ENCODE measurements around the gene CIDEB. TPM values are rescaled to one million over a fixed set of nuclear protein-coding genes. Genes with fewer than 3 reads are reported as not detected.

Gene CIDEB
- total and polyA plus RNA-seq, 2 of the 13 experiments (the other 11 are each of a cell fraction or from before 2014, with no cell fraction given): 35.8 to 110 TPM

GRCh38 chr14:24307575-24308341 is at the start of gene CIDEB (continued):
- TF ChIP-seq ZFP37 (CRISPR knock-in tag; IDR thresholded peaks at IDR 0.05; ENCODE audit: borderline replicate concordance): peak; percentile 54; the same call in 1 of the 2 replicates
- peak; percentile 57; the same call in 1 of the 2 replicates for TF ChIP-seq ZNF775 (CRISPR knock-in tag; IDR thresholded peaks at IDR 0.05; ENCODE audit: borderline replicate concordance)
- no peak for TF ChIP-seq BRCA1 (CRISPR knock-in tag; IDR thresholded peaks at IDR 0.05)
- TF ChIP-seq, protein P1, sequence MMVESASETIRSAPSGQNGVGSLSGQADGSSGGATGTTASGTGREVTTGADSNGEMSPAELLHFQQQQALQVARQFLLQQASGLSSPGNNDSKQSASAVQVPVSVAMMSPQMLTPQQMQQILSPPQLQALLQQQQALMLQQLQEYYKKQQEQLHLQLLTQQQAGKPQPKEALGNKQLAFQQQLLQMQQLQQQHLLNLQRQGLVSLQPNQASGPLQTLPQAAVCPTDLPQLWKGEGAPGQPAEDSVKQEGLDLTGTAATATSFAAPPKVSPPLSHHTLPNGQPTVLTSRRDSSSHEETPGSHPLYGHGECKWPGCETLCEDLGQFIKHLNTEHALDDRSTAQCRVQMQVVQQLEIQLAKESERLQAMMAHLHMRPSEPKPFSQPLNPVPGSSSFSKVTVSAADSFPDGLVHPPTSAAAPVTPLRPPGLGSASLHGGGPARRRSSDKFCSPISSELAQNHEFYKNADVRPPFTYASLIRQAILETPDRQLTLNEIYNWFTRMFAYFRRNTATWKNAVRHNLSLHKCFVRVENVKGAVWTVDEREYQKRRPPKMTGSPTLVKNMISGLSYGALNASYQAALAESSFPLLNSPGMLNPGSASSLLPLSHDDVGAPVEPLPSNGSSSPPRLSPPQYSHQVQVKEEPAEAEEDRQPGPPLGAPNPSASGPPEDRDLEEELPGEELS (CRISPR knock-in tag; IDR thresholded peaks at IDR 0.05): peak; percentile 75
- TF ChIP-seq YY1 (IDR thresholded peaks at IDR 0.05; ENCODE audit: insufficient read depth, insufficient replicate concordance, low read depth, low read length): peak; percentile 14
- no peak; the same call in 1 of the 2 replicates for TF ChIP-seq ZNF660 (CRISPR knock-in tag; IDR thresholded peaks at IDR 0.05; ENCODE audit: borderline replicate concordance, low read depth)
- TF ChIP-seq BATF2 (CRISPR knock-in tag; IDR thresholded peaks at IDR 0.05): no peak
- no peak for TF ChIP-seq BCLAF1 (IDR thresholded peaks at IDR 0.05)
- peak; percentile 94 for TF ChIP-seq ZNF451 (CRISPR knock-in tag; IDR thresholded peaks at IDR 0.05)
- peak; percentile 25; the same call in 1 of the 2 replicates for TF ChIP-seq ZBTB8A (CRISPR knock-in tag; IDR thresholded peaks at IDR 0.05; ENCODE audit: borderline replicate concordance, low read depth)
- TF ChIP-seq KLF11 (CRISPR knock-in tag; IDR thresholded peaks at IDR 0.05): peak; percentile 70; the same call in 1 of the 2 replicates
- TF ChIP-seq BHLHE40 (IDR thresholded peaks at IDR 0.05; ENCODE audit: low read length): peak; percentile 56; the same call in 1 of the 2 replicates
- peak; percentile 76; the same call in 1 of the 2 replicates for TF ChIP-seq SMAD1 (CRISPR knock-in tag; IDR thresholded peaks at IDR 0.05; ENCODE audit: borderline replicate concordance, low read depth)
- TF ChIP-seq, protein P2, sequence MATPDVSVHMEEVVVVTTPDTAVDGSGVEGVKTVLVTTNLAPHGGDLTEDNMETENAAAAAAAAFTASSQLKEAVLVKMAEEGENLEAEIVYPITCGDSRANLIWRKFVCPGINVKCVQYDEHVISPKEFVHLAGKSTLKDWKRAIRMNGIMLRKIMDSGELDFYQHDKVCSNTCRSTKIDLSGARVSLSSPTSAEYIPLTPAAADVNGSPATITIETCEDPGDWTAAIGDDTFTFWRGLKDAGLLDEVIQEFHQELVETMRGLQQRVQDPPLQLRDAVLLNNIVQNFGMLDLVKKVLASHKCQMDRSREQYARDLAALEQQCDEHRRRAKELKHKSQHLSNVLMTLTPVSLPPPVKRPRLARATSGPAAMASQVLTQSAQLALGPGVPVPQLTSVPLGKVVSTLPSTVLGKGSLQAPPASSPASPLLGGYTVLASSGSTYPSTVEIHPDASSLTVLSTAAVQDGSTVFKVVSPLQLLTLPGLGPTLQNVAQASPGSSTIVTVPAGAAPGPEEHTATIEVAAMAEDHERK (CRISPR knock-in tag; IDR thresholded peaks at IDR 0.05; ENCODE audit: low read depth): no peak
- TF ChIP-seq ZNF879 (CRISPR knock-in tag; IDR thresholded peaks at IDR 0.05): no peak
- peak; percentile 79 for TF ChIP-seq KMT2B (CRISPR knock-in tag; IDR thresholded peaks at IDR 0.05)
- TF ChIP-seq RFX5 (IDR thresholded peaks at IDR 0.05; ENCODE audit: low read depth, low read length): peak; percentile 39; the same call in 1 of the 2 replicates
- no peak for TF ChIP-seq SOX13 (IDR thresholded peaks at IDR 0.05)
- TF ChIP-seq SOX13 (CRISPR knock-in tag; conservative IDR thresholded peaks at IDR 0.05 in 1 of 2, IDR thresholded peaks at IDR 0.05 in 1 of 2): peak; percentile 80 to 87
- peak; percentile 98 for TF ChIP-seq CCAR2 (optimal IDR thresholded peaks at IDR 0.05; ENCODE audit: low read depth, low read length)
- TF ChIP-seq ARNTL (CRISPR knock-in tag; IDR thresholded peaks at IDR 0.05): peak; percentile 84
- no peak for TF ChIP-seq RORA (CRISPR knock-in tag; IDR thresholded peaks at IDR 0.05)
- TF ChIP-seq CEBPG (CRISPR knock-in tag; IDR thresholded peaks at IDR 0.05): peak; percentile 71

Measured in HepG2 (cell line).